Prostate gland (tissue), 2 donors: Measurements from ENCODE around the gene SH3TC1.

Experiments
- POLR2A ChIP-seq: fragments of 450-650 bp; IDR thresholded peaks from one replicate; pipeline ENCODE4 v1.6.1; 2016; ENCODE audit warnings: antibody characterized with exemption, mild to moderate bottlenecking
- TF ChIP-seq, protein P1 (sequence below), 4 experiments: fragments of 200-600 bp in 2 of 4; fragments of 450-650 bp in 2 of 4; sonication (generic) in 2 of 4; IDR thresholded peaks; 1 replicate in 3 of 4; 2 replicates in 1 of 4; pipeline ENCODE4 v1.5.1; 2016 to 2019; ENCODE audit warnings: antibody characterized with exemption in 4 of 4, mild to moderate bottlenecking in 2 of 4, moderate library complexity in 2 of 4

- TF ChIP-seq, protein P1, sequence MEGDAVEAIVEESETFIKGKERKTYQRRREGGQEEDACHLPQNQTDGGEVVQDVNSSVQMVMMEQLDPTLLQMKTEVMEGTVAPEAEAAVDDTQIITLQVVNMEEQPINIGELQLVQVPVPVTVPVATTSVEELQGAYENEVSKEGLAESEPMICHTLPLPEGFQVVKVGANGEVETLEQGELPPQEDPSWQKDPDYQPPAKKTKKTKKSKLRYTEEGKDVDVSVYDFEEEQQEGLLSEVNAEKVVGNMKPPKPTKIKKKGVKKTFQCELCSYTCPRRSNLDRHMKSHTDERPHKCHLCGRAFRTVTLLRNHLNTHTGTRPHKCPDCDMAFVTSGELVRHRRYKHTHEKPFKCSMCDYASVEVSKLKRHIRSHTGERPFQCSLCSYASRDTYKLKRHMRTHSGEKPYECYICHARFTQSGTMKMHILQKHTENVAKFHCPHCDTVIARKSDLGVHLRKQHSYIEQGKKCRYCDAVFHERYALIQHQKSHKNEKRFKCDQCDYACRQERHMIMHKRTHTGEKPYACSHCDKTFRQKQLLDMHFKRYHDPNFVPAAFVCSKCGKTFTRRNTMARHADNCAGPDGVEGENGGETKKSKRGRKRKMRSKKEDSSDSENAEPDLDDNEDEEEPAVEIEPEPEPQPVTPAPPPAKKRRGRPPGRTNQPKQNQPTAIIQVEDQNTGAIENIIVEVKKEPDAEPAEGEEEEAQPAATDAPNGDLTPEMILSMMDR (IDR thresholded peaks at IDR 0.05), result no peak
- no peak for TF ChIP-seq POLR2A
These were observed 65.0 kb downstream of the SH3TC1 start for GRCh38 chr4:8264106-8264505.
